Heart right ventricle (tissue), 16 donors: ENCODE data around the gene ECT2. TPM values are rescaled to one million over a fixed set of nuclear protein-coding genes. Genes with fewer than 3 reads are reported as not detected.

Experiments used
- ATAC-seq, 8 donors: fragments of 200-7000 bp; cut with Tn5 transposase; one replicate each; pipeline ENCODE4 v1.9.1; 2020; ENCODE audit warnings: mild to moderate bottlenecking in 8 of 8, moderate library complexity in 8 of 8, moderate number of reproducible peaks in 1 of 8
- DNase-seq, 2 donors: peaks; one replicate each; pipeline ENCODE4 v3.0.0-alpha.2; 2020
- H3K27ac ChIP-seq, 10 donors: fragments of 200-600 bp; sonication (generic) in 2 of 10; one replicate each; pipeline versions ENCODE4 v1.5.0 to v1.8.0; 2020 to 2022; ENCODE audit warnings: mild to moderate bottlenecking in 3 of 10
- H3K27me3 ChIP-seq, 7 donors: fragments of 200-600 bp; one replicate each; pipeline ENCODE4 v1.8.0; 2021 to 2022; ENCODE audit warnings: mild to moderate bottlenecking in 2 of 7
- H3K36me3 ChIP-seq, 9 donors: fragments of 200-600 bp; sonication (generic) in 1 of 9; one replicate each; pipeline versions ENCODE4 v1.5.0 to v1.8.0; 2020 to 2022; ENCODE audit warnings: mild to moderate bottlenecking in 2 of 9
- H3K4me1 ChIP-seq, 9 donors: fragments of 200-600 bp; sonication (generic) in 1 of 9; one replicate each; pipeline versions ENCODE4 v1.5.0 to v1.8.0; 2020 to 2022; ENCODE audit warnings: mild to moderate bottlenecking in 4 of 9
- H3K4me3 ChIP-seq, 10 donors: fragments of 200-600 bp; sonication (generic) in 2 of 10; one replicate each; pipeline versions ENCODE4 v1.5.0 to v1.8.0; 2020 to 2022; ENCODE audit warnings: mild to moderate bottlenecking in 7 of 10, moderate library complexity in 2 of 10
- H3K9me3 ChIP-seq, 11 donors: fragments of 200-600 bp in 10 of 11; sonication (generic) in 2 of 11; one replicate each; pipeline versions ENCODE4 v1.5.0 to v1.8.0; 2013 to 2022; ENCODE audit warnings: mild to moderate bottlenecking in 2 of 11, control low read depth in 1 of 11, moderate library complexity in 1 of 11
- WGBS, 2 donors: extraction: QIAGEN DNeasy Blood & Tissue Kit; methylation state at CpG; one replicate each; pipeline ENCODE4 v1.1.7; 2013; ENCODE audit warnings: inconsistent platforms in 1 of 2; 5-methylcytosine and 5-hydroxymethylcytosine counted together
- intact Hi-C, 10 donors: fragments of 100-400 bp; cut with DNase I; formaldehyde crosslinking; loops; one replicate each; pipeline versions ENCODE4 v1.11.1 to v1.14.2; 2022
- polyA plus RNA-seq, 2 donors: library from polyadenylated mRNA; stranded (reverse); fragments of 200-250 nt; gene quantifications; one replicate each; pipeline ENCODE4 v1.2.3, GENCODE V29; 2013
- total RNA-seq, 10 donors: library from RNA; stranded (reverse); fragmentation: NEBNext Ultra II Directional in 3 of 10; extraction: Animal tissue kit (Norgen Biotek cat#: 25700) in 3 of 10; gene quantifications; one replicate each; pipeline versions ENCODE4 v1.2.1 to v1.2.4, GENCODE V29; 2021 to 2023
- TF ChIP-seq, protein P1 (sequence below), 9 donors: fragments of 200-600 bp; sonication (generic) in 2 of 9; IDR thresholded peaks; one replicate each; pipeline versions ENCODE4 v1.5.0 to v1.8.0; 2021 to 2022; ENCODE audit warnings: antibody characterized with exemption in 9 of 9, mild to moderate bottlenecking in 5 of 9, moderate library complexity in 1 of 9
- donor health status: Arrhythmogenic right ventricular cardiomyopathy.
- donor health status: ischemic (EF 13 %, LVEDD 7.1; RV severe dilation, severe dysfunction).
- donor health status: healthy with polysubstance abuse.
- donor health status: DM: no; HTN: yes; CAD: no.
- donor health status: DM: no; HTN: no; CAD: no.
- donor health status: ischemic (EF 25% LVEDD 6.9; RV normal size, moderate dysfunction).
- donor health status: ischemic (EF 25% LVEDD 5.7; RV mildly dilated, moderate dysfunction).
- donor health status: healthy.
- donor health status: DM: yes; HTN: yes; CAD: no.
- donor health status: Ischemic cardiomyopathy.
- donor health status: ischemic (EF 35%, LVEDD 5.7; RV mildly dilated, moderate dysfunction).
- donor health status: nonischemic (EF 11% LVEDD 7.7; RV severe dilation, severe dysfunction).
- donor health status: DM: yes; HTN: yes; CAD: no.
- donor health status: PGD.
- donor health status: ischemic (EF 29% LVEDD 5.4; RV normal size, mild dysfunction).
- donor health status: nonischemic (EF 23%, LVEDD 6.1; RV moderate dilation, normal function).

The ECT2 gene
- total and polyA plus RNA-seq, 12 donors: 2.0 to 8.0 (median 5.3) TPM

DNA sequence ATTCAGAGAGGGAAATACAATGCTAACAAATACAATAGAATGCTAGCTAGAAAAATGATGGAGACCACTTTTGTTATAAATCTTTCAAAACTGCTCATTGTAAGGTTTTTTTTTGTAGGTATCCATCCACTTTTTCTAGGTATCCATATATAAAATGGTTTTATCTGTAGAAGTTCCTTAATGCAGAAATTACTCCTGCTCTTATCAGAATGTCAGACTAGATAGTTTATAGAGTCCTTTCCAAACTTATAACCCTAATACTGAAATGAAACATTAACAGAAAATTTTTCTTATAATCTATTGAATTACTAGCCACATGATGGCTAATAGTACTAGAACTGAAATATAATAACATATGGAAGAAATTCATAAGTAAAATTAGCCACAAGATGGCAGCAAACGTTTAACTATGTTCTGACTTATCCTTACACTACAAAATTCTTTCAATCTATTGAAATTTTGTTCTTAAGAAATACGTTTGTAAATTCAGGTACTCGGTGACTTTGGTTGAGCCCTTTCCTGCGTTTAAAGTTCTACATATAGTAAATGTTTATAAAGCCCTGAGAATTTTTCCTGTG lies 58.5 kb downstream of the ECT2 start:
- Histone ChIP-seq H3K36me3 (peaks cover 0 to 59% (median 0%) of the 10 kb centered on the region in 9 donors), H3K4me1 (no peaks in the 10 kb centered on the region), H3K4me3 (no peak overlapping the region), H3K27ac (no peak overlapping the region), H3K9me3 (no peaks in the 10 kb centered on the region), H3K27me3 (no peaks in the 10 kb centered on the region)
- ATAC-seq (no peak), DNase-seq (no peak)
- 41 to 52% methylated on average over 4 of the region's 4 CpGs for WGBS, 2 donors
- TF ChIP-seq, protein P1, sequence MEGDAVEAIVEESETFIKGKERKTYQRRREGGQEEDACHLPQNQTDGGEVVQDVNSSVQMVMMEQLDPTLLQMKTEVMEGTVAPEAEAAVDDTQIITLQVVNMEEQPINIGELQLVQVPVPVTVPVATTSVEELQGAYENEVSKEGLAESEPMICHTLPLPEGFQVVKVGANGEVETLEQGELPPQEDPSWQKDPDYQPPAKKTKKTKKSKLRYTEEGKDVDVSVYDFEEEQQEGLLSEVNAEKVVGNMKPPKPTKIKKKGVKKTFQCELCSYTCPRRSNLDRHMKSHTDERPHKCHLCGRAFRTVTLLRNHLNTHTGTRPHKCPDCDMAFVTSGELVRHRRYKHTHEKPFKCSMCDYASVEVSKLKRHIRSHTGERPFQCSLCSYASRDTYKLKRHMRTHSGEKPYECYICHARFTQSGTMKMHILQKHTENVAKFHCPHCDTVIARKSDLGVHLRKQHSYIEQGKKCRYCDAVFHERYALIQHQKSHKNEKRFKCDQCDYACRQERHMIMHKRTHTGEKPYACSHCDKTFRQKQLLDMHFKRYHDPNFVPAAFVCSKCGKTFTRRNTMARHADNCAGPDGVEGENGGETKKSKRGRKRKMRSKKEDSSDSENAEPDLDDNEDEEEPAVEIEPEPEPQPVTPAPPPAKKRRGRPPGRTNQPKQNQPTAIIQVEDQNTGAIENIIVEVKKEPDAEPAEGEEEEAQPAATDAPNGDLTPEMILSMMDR (IDR thresholded peaks at IDR 0.05): peak in 8 of 9 donors; percentile 9 to 64 (median 48)
- intact Hi-C loops: loop anchor here in 4 of 10 donors (5.0 to 10.0 kb wide), 3 partner anchors 736 to 746 kb away; no protein-coding TSS in a partner anchor

DNA sequence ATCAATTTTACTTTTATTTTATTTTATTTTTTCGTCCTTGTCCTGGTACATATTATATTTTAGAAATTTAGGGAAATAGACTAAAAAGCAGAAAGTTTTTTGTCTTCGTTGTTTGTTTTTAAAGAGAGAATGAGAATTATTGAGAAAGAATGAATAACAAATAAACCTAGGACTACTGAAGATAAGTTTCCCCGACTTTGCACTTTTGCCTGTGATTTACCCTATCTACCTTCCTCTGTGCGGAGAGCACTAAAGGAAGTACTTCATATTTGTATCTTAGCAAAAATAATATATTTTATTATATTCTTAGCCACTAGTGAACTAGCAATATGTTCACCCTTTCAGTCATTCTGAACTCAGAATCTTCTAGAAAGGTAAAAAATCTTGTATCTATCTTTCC lies 60.6 kb downstream of the ECT2 start:
- intact Hi-C loops: loop anchor here in 5 of 10 donors (5.0 to 10.0 kb wide), 3 partner anchors 236 to 744 kb away; partner anchors contain the start of gene NLGN1 (in 3 of the 5)

DNA sequence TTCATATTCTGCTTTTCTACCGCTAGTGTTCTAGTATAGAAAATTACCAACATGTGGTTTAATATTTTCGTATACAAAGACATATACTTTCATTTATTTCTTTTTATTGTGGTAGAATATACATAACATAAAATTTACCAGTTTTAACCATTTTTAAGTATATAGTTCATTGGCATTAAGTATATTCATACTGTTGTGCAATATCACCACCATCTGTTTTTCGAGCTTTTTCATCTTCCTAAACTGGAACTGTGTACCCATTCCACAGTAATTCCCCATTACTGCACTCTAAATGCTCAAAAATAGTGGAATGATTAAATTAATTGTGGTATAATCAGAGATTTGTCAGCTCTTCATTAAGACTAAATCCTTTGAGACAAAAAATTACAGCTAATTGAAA lies 62.9 kb downstream of the ECT2 start:
- H3K27me3 ChIP-seq: no peaks in the 10 kb centered on the region
- H3K27ac ChIP-seq: no peak overlapping the region
- WGBS, 2 donors: 98% methylated on average over 3 of the region's 3 CpGs
- peaks cover 0 to 13% (median 0%) of the 10 kb centered on the region in 9 donors for H3K4me1 ChIP-seq
- DNase-seq (no peak), ATAC-seq (no peak)
- peaks cover 0 to 45% (median 0%) of the 10 kb centered on the region in 9 donors for H3K36me3 ChIP-seq
- no peak overlapping the region for H3K4me3 ChIP-seq
- intact Hi-C loops: loop anchor here in 5 of 10 donors (5.0 to 10.0 kb wide), 3 partner anchors 234 to 741 kb away; partner anchors contain the start of gene NLGN1 (in 3 of the 5)
- TF ChIP-seq, protein P1 (IDR thresholded peaks at IDR 0.05): no peak
- no peaks in the 10 kb centered on the region for H3K9me3 ChIP-seq

More for the DNA sequence above, 60.6 kb downstream of the ECT2 start:
- Histone ChIP-seq H3K36me3 (peaks cover 0 to 47% (median 0%) of the 10 kb centered on the region in 9 donors), H3K4me3 (no peak overlapping the region), H3K27me3 (no peaks in the 10 kb centered on the region), H3K27ac (no peak overlapping the region), H3K4me1 (peaks cover 0 to 4% (median 0%) of the 10 kb centered on the region in 9 donors), H3K9me3 (no peaks in the 10 kb centered on the region)
- 91 to 93% methylated on average over 4 of the region's 4 CpGs for WGBS, 2 donors
- DNase-seq (no peak), ATAC-seq (no peak)
- TF ChIP-seq, protein P1 (IDR thresholded peaks at IDR 0.05): no peak

DNA sequence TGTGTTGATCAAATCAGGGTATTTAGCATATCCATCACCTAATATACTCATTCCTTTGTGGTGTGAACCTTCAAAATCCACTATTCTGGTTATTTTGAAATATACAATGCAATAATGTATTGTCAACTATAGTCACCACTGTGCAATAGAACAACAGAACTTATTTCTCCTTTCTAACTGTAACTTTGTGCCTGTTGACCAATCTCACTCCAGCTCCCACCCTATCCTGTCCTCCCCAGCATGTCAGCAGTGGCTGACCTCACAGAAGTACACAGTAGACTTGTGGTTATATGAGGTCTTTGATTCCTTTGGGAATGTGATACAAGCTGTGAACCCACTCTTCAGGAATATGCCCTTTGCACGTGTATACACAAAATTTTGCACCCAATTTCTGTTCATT lies 64.2 kb downstream of the ECT2 start:
- Histone ChIP-seq H3K27me3 (no peaks in the 10 kb centered on the region), H3K36me3 (peaks cover 0 to 47% (median 0%) of the 10 kb centered on the region in 9 donors), H3K4me1 (peaks cover 0 to 13% (median 0%) of the 10 kb centered on the region in 9 donors), H3K27ac (peak overlapping the region in 3 of 10 donors; percentile 58 to 76 (median 69)), H3K9me3 (no peaks in the 10 kb centered on the region), H3K4me3 (no peak overlapping the region)
- TF ChIP-seq, protein P1 (IDR thresholded peaks at IDR 0.05): no peak
- 55 to 62% methylated on average over 1 of the region's 1 CpG for WGBS, 2 donors
- intact Hi-C loops: loop anchor here in 5 of 10 donors (5.0 to 10.0 kb wide), 3 partner anchors 233 to 740 kb away; partner anchors contain the start of gene NLGN1 (in 3 of the 5)
- DNase-seq (no peak), ATAC-seq (peak in 3 of 8 donors; percentile 10 to 41 (median 22))
